Left lung (tissue), 10 donors: ENCODE measurements around the gene FAM241A. TPM values are rescaled to one million over a fixed set of nuclear protein-coding genes. Genes with fewer than 3 reads are reported as not detected.

Experiments
- ATAC-seq: fragments of 200-7000 bp; cut with Tn5 transposase; one replicate; pipeline ENCODE4 v1.9.1; 2020; ENCODE audit warnings: moderate library complexity
- DNase-seq, 4 donors: peaks; one replicate each; pipeline ENCODE4 v3.0.0-alpha.2; 2013 to 2020
- H3K27ac ChIP-seq, 2 donors: fragments of 200-600 bp; sonication (generic) in 1 of 2; one replicate each; pipeline versions ENCODE4 v1.5.0 to v1.8.0; 2020 to 2021
- H3K27me3 ChIP-seq, 2 donors: fragments of 200-600 bp; sonication (generic) in 1 of 2; one replicate each; pipeline versions ENCODE4 v1.5.0 to v1.8.0; 2020 to 2021
- H3K36me3 ChIP-seq, 2 donors: fragments of 200-600 bp; sonication (generic) in 1 of 2; one replicate each; pipeline versions ENCODE4 v1.5.0 to v1.8.0; 2020 to 2021
- H3K4me1 ChIP-seq, 2 donors: fragments of 200-600 bp; one replicate each; pipeline ENCODE4 v1.8.0; 2021
- H3K4me3 ChIP-seq, 2 donors: fragments of 200-600 bp; sonication (generic) in 1 of 2; one replicate each; pipeline versions ENCODE4 v1.5.0 to v1.8.0; 2020 to 2021; ENCODE audit warnings: mild to moderate bottlenecking in 1 of 2
- H3K9me3 ChIP-seq, 2 donors: fragments of 200-600 bp; sonication (generic) in 1 of 2; one replicate each; pipeline versions ENCODE4 v1.5.0 to v1.8.0; 2020 to 2021
- intact Hi-C, 2 donors: fragments of 100-400 bp; cut with DNase I; formaldehyde crosslinking; loops; one replicate each; pipeline versions ENCODE4 v1.11.2 to v1.14.2; 2022
- polyA plus RNA-seq, 6 donors: library from polyadenylated mRNA; unstranded; fragments of 120-200 nt; gene quantifications; one replicate each; pipeline ENCODE4 v1.2.1, GENCODE V29; 2013; ENCODE audit not compliant: insufficient read length in 6 of 6
- total RNA-seq, 2 donors: library from RNA; stranded (reverse); fragmentation: NEBNext Ultra II Directional; extraction: Animal tissue kit (Norgen Biotek cat#: 25700); gene quantifications; one replicate each; pipeline ENCODE4 v1.2.1, GENCODE V29; 2021
- TF ChIP-seq, protein P1 (sequence below), 2 donors: fragments of 200-600 bp; sonication (generic) in 1 of 2; IDR thresholded peaks; one replicate each; pipeline versions ENCODE4 v1.5.0 to v1.8.0; 2021; ENCODE audit warnings: antibody characterized with exemption in 2 of 2
- donor health status: DM: no; HTN: yes; CAD: no.
- donor health status: DM: no; HTN: no; CAD: no.

Gene FAM241A
- total and polyA plus RNA-seq, 8 donors: 2.6 to 5.0 (median 3.0) TPM

DNA sequence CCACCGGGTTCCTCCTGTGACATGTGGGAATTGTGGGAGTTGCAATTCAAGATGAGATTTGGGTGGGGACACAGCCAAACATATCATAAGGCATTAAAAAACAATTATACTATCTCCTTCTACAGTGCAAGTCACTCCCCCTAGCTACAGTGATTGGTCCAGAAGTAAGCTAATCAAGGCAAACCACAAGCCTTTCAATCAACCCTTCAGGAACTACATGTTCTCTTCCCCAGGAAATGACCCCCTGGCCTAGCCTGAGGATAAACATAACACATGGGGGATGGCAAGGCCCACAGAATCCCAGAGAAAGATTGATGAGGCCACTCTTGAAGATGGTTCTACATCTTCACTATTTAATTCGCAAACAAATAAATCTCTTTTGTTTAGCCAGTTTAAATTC, 25.2 kb upstream of the FAM241A start:
- ATAC-seq (no peak), DNase-seq (no peak)
- H3K4me1 ChIP-seq: no peaks in the 10 kb centered on the region
- H3K36me3 ChIP-seq: no peaks in the 10 kb centered on the region
- H3K27me3 ChIP-seq: no peaks in the 10 kb centered on the region
- intact Hi-C loops: no loop called here
- no peak overlapping the region for H3K4me3 ChIP-seq
- no peak overlapping the region for H3K27ac ChIP-seq
- H3K9me3 ChIP-seq: no peaks in the 10 kb centered on the region
- TF ChIP-seq, protein P1, sequence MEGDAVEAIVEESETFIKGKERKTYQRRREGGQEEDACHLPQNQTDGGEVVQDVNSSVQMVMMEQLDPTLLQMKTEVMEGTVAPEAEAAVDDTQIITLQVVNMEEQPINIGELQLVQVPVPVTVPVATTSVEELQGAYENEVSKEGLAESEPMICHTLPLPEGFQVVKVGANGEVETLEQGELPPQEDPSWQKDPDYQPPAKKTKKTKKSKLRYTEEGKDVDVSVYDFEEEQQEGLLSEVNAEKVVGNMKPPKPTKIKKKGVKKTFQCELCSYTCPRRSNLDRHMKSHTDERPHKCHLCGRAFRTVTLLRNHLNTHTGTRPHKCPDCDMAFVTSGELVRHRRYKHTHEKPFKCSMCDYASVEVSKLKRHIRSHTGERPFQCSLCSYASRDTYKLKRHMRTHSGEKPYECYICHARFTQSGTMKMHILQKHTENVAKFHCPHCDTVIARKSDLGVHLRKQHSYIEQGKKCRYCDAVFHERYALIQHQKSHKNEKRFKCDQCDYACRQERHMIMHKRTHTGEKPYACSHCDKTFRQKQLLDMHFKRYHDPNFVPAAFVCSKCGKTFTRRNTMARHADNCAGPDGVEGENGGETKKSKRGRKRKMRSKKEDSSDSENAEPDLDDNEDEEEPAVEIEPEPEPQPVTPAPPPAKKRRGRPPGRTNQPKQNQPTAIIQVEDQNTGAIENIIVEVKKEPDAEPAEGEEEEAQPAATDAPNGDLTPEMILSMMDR (IDR thresholded peaks at IDR 0.05): no peak

GRCh38 chr4:112125416-112125815, 19.8 kb upstream of the FAM241A start:
- H3K27me3 ChIP-seq: no peaks in the 10 kb centered on the region
- H3K27ac ChIP-seq: no peak overlapping the region
- no peaks in the 10 kb centered on the region for H3K36me3 ChIP-seq
- H3K4me3 ChIP-seq: no peak overlapping the region
- no peak for ATAC-seq
- no peaks in the 10 kb centered on the region for H3K9me3 ChIP-seq
- no peak for DNase-seq
- TF ChIP-seq, protein P1 (IDR thresholded peaks at IDR 0.05): no peak
- intact Hi-C loops: no loop called here
- no peaks in the 10 kb centered on the region for H3K4me1 ChIP-seq

- no peaks in the 10 kb centered on the region for H3K36me3 ChIP-seq
- TF ChIP-seq, protein P1 (IDR thresholded peaks at IDR 0.05): no peak
- ATAC-seq (no peak), DNase-seq (no peak)
- H3K4me1 ChIP-seq: no peaks in the 10 kb centered on the region
- no peak overlapping the region for H3K27ac ChIP-seq
- no peak overlapping the region for H3K4me3 ChIP-seq
- no peaks in the 10 kb centered on the region for H3K27me3 ChIP-seq
- H3K9me3 ChIP-seq: no peaks in the 10 kb centered on the region
- intact Hi-C loops: no loop called here
Measured at GRCh38 chr4:112127048-112127637, 18.1 kb upstream of the FAM241A start.

- ATAC-seq: no peak
- Histone ChIP-seq H3K9me3 (no peaks in the 10 kb centered on the region), H3K36me3 (no peaks in the 10 kb centered on the region), H3K27me3 (no peaks in the 10 kb centered on the region), H3K27ac (no peak overlapping the region), H3K4me1 (no peaks in the 10 kb centered on the region), H3K4me3 (no peak overlapping the region)
- TF ChIP-seq, protein P1 (IDR thresholded peaks at IDR 0.05): no peak
- intact Hi-C loops: no loop called here
- DNase-seq: no peak
Measured at GRCh38 chr4:112127803-112128202, 17.5 kb upstream of the FAM241A start.

- H3K27ac ChIP-seq: no peak overlapping the region
- intact Hi-C loops: no loop called here
- no peak overlapping the region for H3K4me3 ChIP-seq
- no peak for ATAC-seq
- H3K4me1 ChIP-seq: no peaks in the 10 kb centered on the region
- no peak for DNase-seq
- TF ChIP-seq, protein P1 (IDR thresholded peaks at IDR 0.05): no peak
- no peaks in the 10 kb centered on the region for H3K36me3 ChIP-seq
- H3K27me3 ChIP-seq: no peaks in the 10 kb centered on the region
- no peaks in the 10 kb centered on the region for H3K9me3 ChIP-seq
Measured at GRCh38 chr4:112128452-112128851, 16.8 kb upstream of the FAM241A start.
